GM13976 (cell line): ENCODE results near the gene PRKCA.
"Not testable (repeated sequence)": the region's sequence is repeated elsewhere in the genome, so short reads cannot be mapped to it uniquely, and the experiment has no call there.

Source experiments
- DNase-seq: peaks from one replicate; pipeline ENCODE4 v3.0.0; 2012; ENCODE audit warnings: low spot score
- in situ Hi-C: fragments of 300-500 bp; cut with MboI; formaldehyde crosslinking; loops from one replicate; pipeline ENCODE4 v1.12.0; 2022; ENCODE audit warnings: low sequenced_read_pairs, mixed read lengths, inconsistent platforms; ENCODE audit not compliant: unreplicated experiment
- TF ChIP-seq, protein P1 (sequence below): IDR thresholded peaks from 2 replicates; pipeline ENCODE4 v1.5.1; 2012; ENCODE audit warnings: borderline replicate concordance, mild to moderate bottlenecking; ENCODE audit not compliant: insufficient read depth; ENCODE audit errors: extremely low read depth, missing control alignments, control extremely low read depth

PRKCA gene

DNA sequence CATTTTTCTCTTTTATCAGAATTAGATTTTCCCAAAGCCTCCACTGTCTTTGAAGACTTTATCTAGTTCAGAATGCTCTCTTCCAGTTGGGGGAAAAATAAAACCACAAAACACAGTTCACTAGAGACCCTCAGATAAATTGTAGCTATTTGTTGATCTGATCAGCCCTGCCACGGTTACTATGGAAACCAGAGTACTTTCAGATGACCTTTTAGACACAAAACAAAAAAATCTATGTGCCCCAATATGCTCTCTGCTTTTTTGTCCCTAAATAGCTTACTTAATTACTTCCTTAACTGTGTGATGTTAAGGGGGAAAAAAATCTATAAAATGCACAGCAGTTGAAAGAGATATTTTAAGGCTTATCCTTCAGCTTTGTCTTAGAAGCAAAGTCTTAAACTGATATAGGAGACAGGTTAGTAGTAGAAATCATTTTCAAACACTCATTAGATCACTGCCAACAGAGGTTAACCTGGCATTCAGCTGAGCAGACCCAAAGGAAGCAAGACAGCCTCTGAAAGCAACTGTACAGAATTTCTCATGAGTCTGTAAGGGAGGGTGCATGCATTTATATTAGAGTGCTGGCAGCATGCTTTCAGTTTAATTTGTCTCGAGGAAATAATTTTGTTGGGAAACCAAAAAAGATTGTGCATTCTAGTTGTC, 402.6 kb downstream of the PRKCA start:
- in situ Hi-C loops: no loop called here

DNA sequence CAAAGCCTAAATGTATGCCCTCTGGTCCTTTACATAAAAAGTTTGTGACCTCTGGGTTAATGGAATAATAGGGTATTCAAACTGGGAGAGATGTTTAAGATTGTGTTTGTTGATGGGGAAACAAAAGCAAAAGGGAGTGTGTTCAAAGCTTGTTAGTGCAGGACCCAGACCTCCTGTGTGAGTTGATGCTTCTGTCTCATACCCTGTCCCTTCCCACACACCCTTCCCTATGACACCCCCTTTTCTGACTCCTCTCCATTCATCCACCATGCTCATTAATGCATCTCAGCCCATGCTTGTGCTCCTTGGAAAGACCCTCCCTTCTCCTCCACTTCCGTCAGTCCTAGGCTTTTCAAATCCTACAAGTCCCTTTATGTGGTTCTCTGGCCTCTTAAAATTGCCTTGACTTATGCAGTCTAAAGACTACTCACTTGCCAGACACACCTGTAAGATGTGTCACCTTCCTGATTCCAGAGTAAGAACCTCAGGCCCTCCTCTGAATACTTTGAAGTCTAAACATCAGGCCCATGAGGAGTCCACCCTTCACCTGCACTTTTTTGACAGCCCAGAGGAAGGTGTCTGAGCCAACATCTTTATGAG, 404.5 kb downstream of the PRKCA start:
- TF ChIP-seq, protein P1, sequence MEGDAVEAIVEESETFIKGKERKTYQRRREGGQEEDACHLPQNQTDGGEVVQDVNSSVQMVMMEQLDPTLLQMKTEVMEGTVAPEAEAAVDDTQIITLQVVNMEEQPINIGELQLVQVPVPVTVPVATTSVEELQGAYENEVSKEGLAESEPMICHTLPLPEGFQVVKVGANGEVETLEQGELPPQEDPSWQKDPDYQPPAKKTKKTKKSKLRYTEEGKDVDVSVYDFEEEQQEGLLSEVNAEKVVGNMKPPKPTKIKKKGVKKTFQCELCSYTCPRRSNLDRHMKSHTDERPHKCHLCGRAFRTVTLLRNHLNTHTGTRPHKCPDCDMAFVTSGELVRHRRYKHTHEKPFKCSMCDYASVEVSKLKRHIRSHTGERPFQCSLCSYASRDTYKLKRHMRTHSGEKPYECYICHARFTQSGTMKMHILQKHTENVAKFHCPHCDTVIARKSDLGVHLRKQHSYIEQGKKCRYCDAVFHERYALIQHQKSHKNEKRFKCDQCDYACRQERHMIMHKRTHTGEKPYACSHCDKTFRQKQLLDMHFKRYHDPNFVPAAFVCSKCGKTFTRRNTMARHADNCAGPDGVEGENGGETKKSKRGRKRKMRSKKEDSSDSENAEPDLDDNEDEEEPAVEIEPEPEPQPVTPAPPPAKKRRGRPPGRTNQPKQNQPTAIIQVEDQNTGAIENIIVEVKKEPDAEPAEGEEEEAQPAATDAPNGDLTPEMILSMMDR: no peak
- in situ Hi-C loops: no loop called here
- DNase-seq: no peak

More for the DNA sequence above, 402.6 kb downstream of the PRKCA start:
- no peak for DNase-seq
- TF ChIP-seq, protein P1: no peak

- no peak for DNase-seq
- in situ Hi-C loops: loop anchor here (10.0 kb wide), 1 partner anchor 193 kb away; no protein-coding TSS in a partner anchor
- TF ChIP-seq, protein P1: no peak
Observed at GRCh38 chr17:66711401-66711800, 409.0 kb downstream of the PRKCA start.

- TF ChIP-seq, protein P1: no peak
- no peak for DNase-seq
- in situ Hi-C loops: loop anchor here (10.0 kb wide), 1 partner anchor 193 kb away; no protein-coding TSS in a partner anchor
Observed at GRCh38 chr17:66711881-66712321, 409.5 kb downstream of the PRKCA start.

- TF ChIP-seq, protein P1: no peak
- in situ Hi-C loops: loop anchor here (10.0 kb wide), 1 partner anchor 192 kb away; no protein-coding TSS in a partner anchor
Observed at GRCh38 chr17:66712453-66712852, 410.0 kb downstream of the PRKCA start.

GRCh38 chr17:66713021-66713532, 410.7 kb downstream of the PRKCA start:
- in situ Hi-C loops: loop anchor here (10.0 kb wide), 1 partner anchor 192 kb away; no protein-coding TSS in a partner anchor
- DNase-seq: not testable (repeated sequence)

More at GRCh38 chr17:66712453-66712852, 410.0 kb downstream of the PRKCA start:
- no peak for DNase-seq

DNA sequence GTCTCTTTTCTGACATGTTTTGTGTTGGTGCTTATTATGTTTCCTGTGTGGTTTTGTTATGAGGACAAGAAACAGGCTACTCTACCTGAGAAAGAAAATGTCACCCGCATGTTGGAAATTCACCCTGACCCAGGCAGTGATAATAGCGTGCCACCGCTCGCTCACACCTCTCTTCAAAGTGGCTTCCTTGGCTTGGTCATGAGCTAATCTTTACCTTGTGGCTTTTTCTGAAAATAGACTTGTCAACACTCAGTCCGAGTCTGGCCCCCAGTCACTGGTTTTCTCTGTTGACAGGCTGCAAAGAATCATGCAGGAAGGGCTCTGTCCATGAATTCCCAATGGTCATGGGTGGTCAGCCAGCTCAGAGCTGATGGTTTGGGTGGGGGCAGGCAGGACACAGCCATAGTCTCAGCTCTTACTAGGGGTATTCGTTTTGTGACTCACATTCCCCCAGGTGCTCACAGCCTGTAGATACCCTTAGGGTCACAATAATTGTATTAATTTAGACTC, 411.2 kb downstream of the PRKCA start:
- TF ChIP-seq, protein P1: no peak
- in situ Hi-C loops: loop anchor here (10.0 kb wide), 1 partner anchor 191 kb away; no protein-coding TSS in a partner anchor
- peak; percentile 67 for DNase-seq
